GM06990 (cell line): ENCODE measurements around the gene DNAJC16.

Source experiments
- DNase-seq: peaks from one replicate; pipeline ENCODE4 v3.0.0-alpha.2; 2011; ENCODE audit not compliant: insufficient read length; ENCODE audit errors: extremely low read depth
- H3K27me3 ChIP-seq: replicated peaks from 2 replicates; pipeline ENCODE4 v1.6.0; 2011; ENCODE audit warnings: low read length; ENCODE audit not compliant: control insufficient read depth, insufficient read depth
- H3K36me3 ChIP-seq: 2 replicates; pipeline ENCODE4 v1.5.1; 2011; ENCODE audit warnings: low read length; ENCODE audit not compliant: control insufficient read depth, insufficient read depth
- H3K4me3 ChIP-seq: replicated peaks from 2 replicates; pipeline ENCODE4 v1.5.1; 2011; ENCODE audit warnings: low read depth, mild to moderate bottlenecking, control low read depth, low read length
- TF ChIP-seq, protein P1 (sequence below): IDR thresholded peaks from 2 replicates; pipeline ENCODE4 v1.5.1; 2011; ENCODE audit warnings: low read length, control low read depth, mild to moderate bottlenecking, inconsistent platforms; ENCODE audit not compliant: insufficient read depth, poor library complexity, severe bottlenecking

Gene DNAJC16

DNA sequence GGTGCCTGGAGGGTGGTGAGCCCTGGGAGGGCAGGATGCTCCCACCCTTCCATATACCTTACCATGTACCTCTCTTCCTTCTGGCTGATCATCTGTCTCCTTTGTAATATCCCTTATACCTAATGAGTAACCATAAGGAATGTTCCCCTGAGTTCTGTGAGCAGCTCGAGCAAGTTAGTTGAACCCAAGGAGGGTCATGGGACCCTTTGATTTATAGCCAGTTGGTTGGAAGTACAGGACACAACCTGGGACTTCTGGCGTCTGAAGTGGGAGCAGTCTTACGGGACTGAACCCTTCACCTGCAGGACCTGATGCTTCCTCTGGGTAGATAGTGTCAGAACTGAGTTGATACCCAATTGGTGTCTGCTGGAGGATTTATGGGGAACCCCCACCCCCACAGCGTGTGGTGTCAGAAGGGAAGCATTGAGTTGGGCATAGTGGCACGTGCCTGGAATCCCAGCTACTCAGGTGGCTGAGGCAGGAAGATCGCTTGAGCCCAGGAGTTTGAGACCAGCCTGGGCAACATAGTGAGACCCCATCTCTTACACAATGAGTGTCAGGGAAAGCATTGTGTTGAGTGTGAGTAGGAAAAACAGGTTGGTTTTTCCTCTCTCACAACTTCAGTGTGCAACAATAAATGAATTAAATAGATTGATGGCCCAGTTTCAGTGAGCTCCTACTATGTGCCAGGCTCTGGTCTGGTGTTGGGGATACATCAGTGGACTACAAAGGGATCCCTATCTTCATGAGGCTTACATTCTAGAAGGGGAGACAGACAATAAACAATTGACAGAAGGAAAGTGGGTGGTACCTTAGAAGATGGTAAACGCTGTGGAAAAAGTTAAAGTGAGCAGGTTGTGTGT lies 16.0 kb downstream of the DNAJC16 start:
- H3K4me3 ChIP-seq, result no peak overlapping the region
- TF ChIP-seq, protein P1, sequence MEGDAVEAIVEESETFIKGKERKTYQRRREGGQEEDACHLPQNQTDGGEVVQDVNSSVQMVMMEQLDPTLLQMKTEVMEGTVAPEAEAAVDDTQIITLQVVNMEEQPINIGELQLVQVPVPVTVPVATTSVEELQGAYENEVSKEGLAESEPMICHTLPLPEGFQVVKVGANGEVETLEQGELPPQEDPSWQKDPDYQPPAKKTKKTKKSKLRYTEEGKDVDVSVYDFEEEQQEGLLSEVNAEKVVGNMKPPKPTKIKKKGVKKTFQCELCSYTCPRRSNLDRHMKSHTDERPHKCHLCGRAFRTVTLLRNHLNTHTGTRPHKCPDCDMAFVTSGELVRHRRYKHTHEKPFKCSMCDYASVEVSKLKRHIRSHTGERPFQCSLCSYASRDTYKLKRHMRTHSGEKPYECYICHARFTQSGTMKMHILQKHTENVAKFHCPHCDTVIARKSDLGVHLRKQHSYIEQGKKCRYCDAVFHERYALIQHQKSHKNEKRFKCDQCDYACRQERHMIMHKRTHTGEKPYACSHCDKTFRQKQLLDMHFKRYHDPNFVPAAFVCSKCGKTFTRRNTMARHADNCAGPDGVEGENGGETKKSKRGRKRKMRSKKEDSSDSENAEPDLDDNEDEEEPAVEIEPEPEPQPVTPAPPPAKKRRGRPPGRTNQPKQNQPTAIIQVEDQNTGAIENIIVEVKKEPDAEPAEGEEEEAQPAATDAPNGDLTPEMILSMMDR, result no peak
- DNase-seq, result no peak
- H3K27me3 ChIP-seq, result no peaks in the 10 kb centered on the region
- H3K36me3 ChIP-seq, result peaks cover 9% of the 10 kb centered on the region

DNA sequence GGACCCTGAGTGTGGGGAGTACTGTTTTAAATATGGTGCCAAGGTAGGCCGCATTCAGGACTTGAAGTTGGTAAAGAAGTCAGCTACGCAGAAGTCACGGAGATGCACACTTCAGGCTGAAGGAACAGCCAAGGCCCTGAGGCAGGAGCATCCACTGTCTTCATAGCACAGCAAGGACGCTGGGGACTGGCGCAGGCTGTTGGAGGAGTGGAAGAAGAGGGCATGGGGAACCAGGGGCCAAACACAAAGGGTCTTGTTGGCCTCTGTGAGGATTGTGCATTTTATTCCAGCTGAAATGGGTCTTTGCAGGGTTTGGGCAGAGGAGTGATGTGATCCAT lies 16.6 kb downstream of the DNAJC16 start:
- TF ChIP-seq, protein P1, result no peak
- Histone ChIP-seq H3K36me3 (peaks cover 12% of the 10 kb centered on the region), H3K4me3 (no peak overlapping the region), H3K27me3 (no peaks in the 10 kb centered on the region)
- DNase-seq, result no peak

DNA sequence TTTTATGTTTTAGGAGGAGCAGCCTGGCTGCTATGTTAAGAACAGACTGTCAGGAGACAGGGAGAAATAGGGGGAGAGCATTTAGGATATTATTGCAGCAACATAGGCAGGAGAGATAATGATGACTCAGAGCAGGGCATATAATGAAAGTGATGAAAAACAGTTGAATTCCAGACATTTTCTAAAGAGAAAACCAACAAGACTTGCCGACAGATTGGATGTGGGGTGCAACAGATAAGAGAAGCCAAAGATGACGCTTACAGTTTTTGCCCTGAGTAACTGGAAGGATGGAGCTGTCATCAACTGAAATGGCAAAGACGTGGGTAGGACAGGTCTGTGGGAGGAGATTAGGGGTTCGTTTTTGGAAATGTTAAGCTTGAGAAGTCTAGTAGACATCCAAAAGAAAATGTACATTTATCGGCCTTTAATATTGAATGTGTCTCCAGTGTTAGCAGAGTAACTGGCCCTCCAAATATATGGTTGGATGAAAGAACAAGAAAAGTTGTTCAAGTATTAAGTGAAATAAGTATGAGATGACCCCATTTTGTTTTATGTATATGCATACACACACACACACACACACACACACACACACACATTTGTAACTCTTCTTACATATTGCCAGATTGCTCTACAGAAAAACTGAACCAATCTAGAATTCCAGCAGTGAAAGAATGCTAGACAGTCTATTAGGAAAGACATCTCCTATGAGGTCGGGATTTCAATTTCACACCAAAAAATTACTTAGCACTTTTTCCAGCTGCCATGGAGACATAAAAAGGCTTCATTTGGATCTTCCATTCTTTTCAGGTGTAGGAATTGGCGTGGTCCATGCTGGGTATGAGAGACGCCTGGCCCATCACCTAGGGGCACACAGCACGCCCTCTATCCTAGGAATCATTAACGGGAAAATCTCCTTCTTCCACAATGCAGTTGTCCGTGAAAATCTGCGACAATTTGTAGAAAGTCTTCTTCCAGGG lies 17.2 kb downstream of the DNAJC16 start:
- TF ChIP-seq, protein P1, result no peak
- Histone ChIP-seq H3K27me3 (no peaks in the 10 kb centered on the region), H3K4me3 (no peak overlapping the region), H3K36me3 (peaks cover 12% of the 10 kb centered on the region)
- no peak for DNase-seq

DNA sequence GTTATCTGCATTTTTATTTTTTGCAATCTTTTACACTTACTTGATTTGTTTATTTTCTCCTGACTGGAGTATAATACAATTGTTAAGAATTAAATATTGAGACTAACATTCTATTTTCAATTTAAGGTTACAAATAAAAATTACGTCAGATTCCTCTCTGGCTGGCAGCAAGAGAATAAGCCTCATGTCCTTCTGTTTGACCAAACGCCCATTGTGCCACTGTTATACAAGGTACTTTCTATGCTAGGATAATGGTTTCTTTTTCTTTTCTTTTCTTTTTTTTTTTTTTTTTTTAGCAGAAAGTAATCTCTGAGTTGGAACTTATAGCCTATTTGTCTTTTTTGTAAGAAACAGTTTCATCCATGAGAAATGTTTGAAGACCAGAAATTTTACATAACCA lies 20.0 kb downstream of the DNAJC16 start:
- DNase-seq, result no peak
- Histone ChIP-seq H3K4me3 (no peak overlapping the region), H3K36me3 (peaks cover 12% of the 10 kb centered on the region), H3K27me3 (no peaks in the 10 kb centered on the region)
- TF ChIP-seq, protein P1, result no peak

DNA sequence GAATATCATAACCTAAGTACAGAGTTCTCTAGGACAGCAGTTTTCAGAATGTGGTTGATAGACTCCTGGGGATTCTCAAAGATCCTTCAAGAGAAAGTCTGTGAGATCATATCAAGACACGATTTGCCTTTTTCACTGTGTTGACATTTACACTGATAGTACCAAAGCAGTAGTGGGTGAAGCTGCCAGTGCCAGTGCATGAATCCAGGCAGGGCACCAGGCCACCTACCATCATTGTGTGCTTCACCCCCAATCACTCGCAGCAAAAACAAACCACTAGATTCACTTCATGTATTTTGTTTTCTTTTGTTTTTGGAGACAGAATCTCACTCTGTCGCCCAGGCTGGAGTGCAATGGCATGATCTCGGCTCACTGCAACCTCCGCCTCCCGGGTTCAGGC lies 23.9 kb downstream of the DNAJC16 start:
- no peak overlapping the region for H3K4me3 ChIP-seq
- no peaks in the 10 kb centered on the region for H3K27me3 ChIP-seq
- DNase-seq, result no peak
- peaks cover 5% of the 10 kb centered on the region for H3K36me3 ChIP-seq
- TF ChIP-seq, protein P1, result no peak
